GM21529 (cell line): ENCODE data around the gene RHOT1.
"Not testable (repeated sequence)": the region's sequence is repeated elsewhere in the genome, so short reads cannot be mapped to it uniquely, and the experiment has no call there.

Source experiments
- ATAC-seq: cut with Tn5 transposase; IDR thresholded peaks from one replicate; pipeline ENCODE4 v1.9.1; 2021; ENCODE audit not compliant: unreplicated experiment

RHOT1 gene

GRCh38 chr17:32123782-32124181 lies 18.5 kb upstream of the RHOT1 start:
- ATAC-seq: no peak

GRCh38 chr17:32124985-32125847 lies 17.1 kb upstream of the RHOT1 start:
- no peak for ATAC-seq

- no peak for ATAC-seq
Measured at GRCh38 chr17:32125848-32126153, 16.5 kb upstream of the RHOT1 start.

GRCh38 chr17:32126325-32126724 lies 16.0 kb upstream of the RHOT1 start:
- no peak for ATAC-seq

- no peak for ATAC-seq
Measured at GRCh38 chr17:32126746-32127145, 15.6 kb upstream of the RHOT1 start.

- peak; percentile 91 for ATAC-seq
Measured at GRCh38 chr17:32127158-32127897, 15.0 kb upstream of the RHOT1 start.

- not testable (repeated sequence) for ATAC-seq
Measured at GRCh38 chr17:32128470-32128869, 13.8 kb upstream of the RHOT1 start.

GRCh38 chr17:32135497-32136117 lies 6.7 kb upstream of the RHOT1 start:
- not testable (repeated sequence) for ATAC-seq

- no peak for ATAC-seq
Measured at GRCh38 chr17:32136856-32137255, 5.4 kb upstream of the RHOT1 start.

GRCh38 chr17:32139504-32139903 lies 2.8 kb upstream of the RHOT1 start:
- not testable (repeated sequence) for ATAC-seq

- no peak for ATAC-seq
Measured at GRCh38 chr17:32141258-32141657, 1.0 kb upstream of the RHOT1 start.

- no peak for ATAC-seq
Measured at GRCh38 chr17:32141679-32142037, 644 bp upstream of the RHOT1 start.

- ATAC-seq: no peak
Measured at GRCh38 chr17:32142857-32143526, 690 bp downstream of the RHOT1 start.

GRCh38 chr17:32143527-32143870 lies 1.2 kb downstream of the RHOT1 start:
- no peak for ATAC-seq

GRCh38 chr17:32144442-32144841 lies 2.1 kb downstream of the RHOT1 start:
- ATAC-seq: not testable (repeated sequence)

- no peak for ATAC-seq
Measured at GRCh38 chr17:32148351-32148750, 6.0 kb downstream of the RHOT1 start.

GRCh38 chr17:32150358-32150757 lies 8.1 kb downstream of the RHOT1 start:
- no peak for ATAC-seq

- ATAC-seq: no peak
Measured at GRCh38 chr17:32152130-32152529, 9.8 kb downstream of the RHOT1 start.

GRCh38 chr17:32155896-32156295 lies 13.6 kb downstream of the RHOT1 start:
- ATAC-seq: no peak

GRCh38 chr17:32156656-32157055 lies 14.4 kb downstream of the RHOT1 start:
- no peak for ATAC-seq

GRCh38 chr17:32157225-32157624 lies 14.9 kb downstream of the RHOT1 start:
- no peak for ATAC-seq
